ENCODE data around the gene DCAF12. TPM values are rescaled to one million over a fixed set of nuclear protein-coding genes. Genes with fewer than 3 reads are reported as not detected.

Gene DCAF12
- total and polyA plus RNA-seq, 2 of the 13 experiments (the other 11 are each of a cell fraction or from before 2014, with no cell fraction given): 26.8 to 37.4 TPM

DNA sequence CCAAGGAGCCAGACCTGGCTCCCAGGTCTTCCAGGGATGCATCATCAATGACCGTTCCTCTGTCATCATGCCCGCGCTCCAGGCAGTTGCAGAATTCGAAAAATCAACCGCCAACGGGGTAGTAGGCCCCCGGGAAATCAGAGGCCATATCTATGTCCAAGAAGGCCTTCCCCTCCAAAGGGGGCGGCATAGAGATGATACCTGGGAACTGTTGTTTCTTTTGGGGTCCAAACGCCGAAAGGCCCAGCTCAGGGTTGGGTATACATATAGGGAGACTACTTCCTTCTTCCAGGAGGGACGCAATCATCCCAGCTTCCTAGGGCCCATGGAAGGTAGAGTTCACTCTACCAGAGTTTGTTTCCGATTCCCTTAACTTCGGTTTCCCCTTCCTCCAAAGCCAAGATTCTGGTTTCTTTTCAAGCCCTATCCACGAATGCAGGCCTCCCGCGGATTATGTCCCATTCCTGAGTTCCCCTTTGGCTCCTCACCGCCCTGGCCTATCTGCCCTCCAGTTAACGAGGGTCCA is 754 bp downstream of the DCAF12 start (continued):
- TF ChIP-seq PHB2 (IDR thresholded peaks at IDR 0.05; ENCODE audit: partially characterized antibody) (no peak), MAFF (IDR thresholded peaks at IDR 0.05; ENCODE audit: low read depth, low read length) (no peak), NFATC3 (CRISPR knock-in tag; IDR thresholded peaks at IDR 0.05) (no peak), SP4 (CRISPR knock-in tag; IDR thresholded peaks at IDR 0.05) (peak; percentile 68), ZNF407 (CRISPR knock-in tag; IDR thresholded peaks at IDR 0.05; ENCODE audit: not compliant biosample characterization) (no peak), GFI1 (CRISPR knock-in tag; IDR thresholded peaks at IDR 0.05; ENCODE audit: borderline replicate concordance) (no peak), ZBTB20 (CRISPR knock-in tag; IDR thresholded peaks at IDR 0.05; ENCODE audit: borderline replicate concordance, low read depth) (no peak), LCORL (IDR thresholded peaks at IDR 0.05) (no peak), LCORL (CRISPR knock-in tag; IDR thresholded peaks at IDR 0.05) (no peak), ZMAT5 (CRISPR knock-in tag; IDR thresholded peaks at IDR 0.05; ENCODE audit: borderline replicate concordance, low read depth) (no peak), MTF1 (CRISPR knock-in tag; IDR thresholded peaks at IDR 0.05) (no peak), ZBTB2 (CRISPR knock-in tag; IDR thresholded peaks at IDR 0.05; ENCODE audit: low read depth) (no peak), GTF3A (CRISPR knock-in tag; conservative IDR thresholded peaks at IDR 0.05) (no peak), CTCF (CRISPR knock-in tag; IDR thresholded peaks at IDR 0.05) (peak; percentile 23; the same call in 1 of the 2 replicates), ZNF326 (CRISPR knock-in tag; IDR thresholded peaks at IDR 0.05; ENCODE audit: borderline replicate concordance) (no peak), JUND (CRISPR knock-in tag; IDR thresholded peaks at IDR 0.05) (no peak), NCOA5 (CRISPR knock-in tag; IDR thresholded peaks at IDR 0.05) (no peak), HDAC2 (CRISPR knock-in tag; IDR thresholded peaks at IDR 0.05) (no peak), FOXK1 (CRISPR knock-in tag; IDR thresholded peaks at IDR 0.05; ENCODE audit: borderline replicate concordance, low read depth) (no peak), ZNF775 (CRISPR knock-in tag; IDR thresholded peaks at IDR 0.05; ENCODE audit: borderline replicate concordance) (0 out of 2 replicates have a peak, but pooled peaks have one; percentile 25)
